HL-60 (cell line): ENCODE results near the gene LYVE1.

Source experiments
- DNase-seq, 2 experiments: peaks; one replicate each; pipeline ENCODE4 v3.0.0-alpha.2; 2010 to 2020; ENCODE audit warnings: low read depth in 1 of 2, low spot score in 1 of 2
- H3K27ac ChIP-seq: fragments of 250-450 bp; sonication (Bioruptor Pico); replicated peaks from 2 replicates; pipeline ENCODE4 v1.5.1; 2020; ENCODE audit warnings: mild to moderate bottlenecking, moderate library complexity
- H3K27me3 ChIP-seq: fragments of 250-450 bp; sonication (Bioruptor Pico); 2 replicates; pipeline ENCODE4 v1.5.1; 2021; ENCODE audit warnings: mild to moderate bottlenecking, moderate library complexity; ENCODE audit not compliant: insufficient read depth, poor library complexity, severe bottlenecking
- H3K4me3 ChIP-seq: replicated peaks from 2 replicates; pipeline ENCODE4 v1.5.1; 2011; ENCODE audit warnings: mild to moderate bottlenecking, control low read depth, low read length; ENCODE audit not compliant: insufficient read depth
- CTCF ChIP-seq: IDR thresholded peaks from one replicate; pipeline ENCODE4 v1.5.1; 2011; ENCODE audit warnings: low read length, control low read depth, inconsistent platforms; ENCODE audit not compliant: insufficient read depth
- GABPA ChIP-seq: IDR thresholded peaks from 2 replicates; pipeline ENCODE4 v1.6.1; 2012; ENCODE audit warnings: low read depth
- POLR2AphosphoS5 ChIP-seq: IDR thresholded peaks from 2 replicates; pipeline ENCODE4 v1.6.1; 2012; ENCODE audit warnings: low read depth
- REST ChIP-seq: IDR thresholded peaks from 2 replicates; pipeline ENCODE4 v1.6.1; 2012; ENCODE audit warnings: low read depth; ENCODE audit not compliant: insufficient replicate concordance
- SPI1 ChIP-seq: IDR thresholded peaks from 2 replicates; pipeline ENCODE4 v1.6.1; 2012; ENCODE audit warnings: low read depth, mild to moderate bottlenecking, borderline replicate concordance

The LYVE1 gene

GRCh38 chr11:10579700-10580099, 11.2 kb upstream of the LYVE1 start:
- no peak for DNase-seq
- no peak overlapping the region for H3K4me3 ChIP-seq
- no peak for TF ChIP-seq CTCF
- TF ChIP-seq SPI1 = no peak
- TF ChIP-seq GABPA = no peak
- no peak for TF ChIP-seq POLR2AphosphoS5
- no peak for TF ChIP-seq REST
- no peak overlapping the region for H3K27ac ChIP-seq
- H3K27me3 ChIP-seq = no peaks in the 10 kb centered on the region

- Histone ChIP-seq H3K27me3 (no peaks in the 10 kb centered on the region), H3K4me3 (no peak overlapping the region), H3K27ac (no peak overlapping the region)
- DNase-seq = no peak
- TF ChIP-seq CTCF (no peak), GABPA (no peak), POLR2AphosphoS5 (no peak), SPI1 (no peak), REST (no peak)
Measured at GRCh38 chr11:10576035-10576398, 7.6 kb upstream of the LYVE1 start.

- no peak for DNase-seq
- H3K27me3 ChIP-seq = no peaks in the 10 kb centered on the region
- H3K27ac ChIP-seq = no peak overlapping the region
- no peak for TF ChIP-seq REST
- no peak for TF ChIP-seq POLR2AphosphoS5
- TF ChIP-seq CTCF = no peak
- TF ChIP-seq SPI1 = no peak
- TF ChIP-seq GABPA = no peak
- H3K4me3 ChIP-seq = no peak overlapping the region
Measured at GRCh38 chr11:10575346-10576034, 7.0 kb upstream of the LYVE1 start.
